Measurements from ENCODE around the gene PTBP1.

GRCh38 chr19:827710-828321 lies 30.6 kb downstream of the PTBP1 start, which contains the start of gene AZU1:
- TF ChIP-seq POLR2A (IDR thresholded peaks at IDR 0.05; ENCODE audit: low read depth, low read length), result no peak
- no peak for TF ChIP-seq POLR2AphosphoS5 (IDR thresholded peaks at IDR 0.05; ENCODE audit: low read depth, low read length)

All from GM12892 (cell line).